ENCODE measurements around the gene MRPL11.

MRPL11 gene

GRCh38 chr11:66429983-66430602 lies 8.6 kb downstream of the MRPL11 start:
- peak; percentile 79 for DNase-seq

- DNase-seq = no peak
Observed at GRCh38 chr11:66428933-66429332, 9.7 kb downstream of the MRPL11 start.

DNA sequence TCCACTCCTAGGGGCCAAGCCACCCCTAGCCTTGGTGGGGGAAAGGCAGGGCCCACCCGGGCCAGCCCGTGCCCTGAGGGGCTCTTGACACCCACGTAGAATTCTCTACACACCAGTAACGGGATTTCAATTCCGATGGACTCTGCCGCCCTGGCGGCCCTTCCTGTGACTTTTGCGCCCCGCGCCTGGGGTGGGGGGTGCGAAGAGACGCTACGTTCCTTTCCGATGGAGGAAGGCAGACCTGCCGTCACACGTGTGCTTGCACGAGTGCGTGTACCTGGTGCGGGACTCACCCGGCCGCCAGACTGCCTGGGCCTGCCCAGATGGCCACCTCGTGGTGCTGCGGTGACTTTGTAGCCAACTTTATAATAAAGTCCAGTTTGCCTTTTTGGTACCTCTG lies 12.3 kb downstream of the MRPL11 start:
- DNase-seq = no peak

- peak; percentile 59 for DNase-seq
Observed at GRCh38 chr11:66421492-66422205, 17.0 kb downstream of the MRPL11 start.

DNA sequence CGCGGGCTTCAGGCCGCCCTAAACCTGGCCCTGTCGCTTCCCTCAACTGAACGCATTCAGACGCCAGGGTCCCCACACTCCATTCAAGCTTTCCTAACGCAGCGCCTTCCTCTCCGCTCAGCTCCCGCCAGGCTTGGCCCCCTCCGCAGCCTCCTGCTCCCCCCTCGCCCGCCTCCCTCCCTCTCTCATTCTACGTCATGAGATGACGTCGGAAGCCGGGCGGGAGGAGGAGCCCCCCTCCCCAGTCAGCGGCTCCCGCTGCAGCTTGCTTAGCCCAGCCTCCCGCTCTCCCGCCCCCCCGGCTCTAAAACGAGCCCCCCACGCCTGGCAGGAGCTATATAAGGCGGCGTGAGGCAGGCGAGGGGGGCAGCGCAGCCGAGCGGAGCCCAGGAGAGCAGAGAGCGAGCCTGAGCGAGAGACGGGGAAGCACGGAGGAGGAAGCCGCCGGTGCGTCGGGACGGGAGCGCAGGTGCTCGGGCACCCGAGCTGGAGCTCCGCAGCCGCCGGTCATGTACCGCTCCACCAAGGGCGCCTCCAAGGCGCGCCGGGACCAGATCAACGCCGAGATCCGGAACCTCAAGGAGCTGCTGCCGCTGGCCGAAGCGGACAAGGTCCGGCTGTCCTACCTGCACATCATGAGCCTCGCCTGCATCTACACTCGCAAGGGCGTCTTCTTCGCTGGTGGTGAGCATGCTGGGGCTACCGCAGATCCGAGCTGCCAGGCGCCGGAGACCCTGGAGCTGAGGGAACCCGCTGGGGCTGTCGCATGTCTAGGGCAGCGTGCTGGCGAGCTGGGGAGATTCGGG lies 17.8 kb downstream of the MRPL11 start, which contains the start of gene NPAS4:
Gene NPAS4, plus strand, starts transcription at position 365 of the 806 bp plus-strand sequence. Its CDS starts 145 bp downstream, at position 510.
- no peak for DNase-seq

DNA sequence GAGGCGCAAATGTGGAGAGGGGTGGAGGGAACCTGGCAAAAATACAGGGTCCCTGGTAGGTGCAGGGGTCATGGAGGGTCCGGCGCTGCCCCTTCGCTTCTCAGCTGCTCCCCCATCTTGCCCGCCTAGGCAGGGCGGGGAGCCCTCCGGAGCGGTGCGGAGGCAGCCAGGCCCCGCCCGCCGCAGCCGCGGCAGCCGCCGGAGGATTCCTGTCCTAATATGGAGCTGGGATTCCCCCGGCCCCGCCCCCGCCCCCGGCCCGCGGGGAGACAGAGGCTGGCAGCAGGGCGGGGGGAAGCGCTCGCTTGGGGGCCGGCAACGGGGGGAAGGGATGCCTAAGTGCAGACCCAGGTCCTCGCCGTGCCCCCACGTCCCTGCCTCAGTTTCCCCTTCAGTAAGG lies 18.8 kb downstream of the MRPL11 start:
- no peak for DNase-seq

- no peak for DNase-seq
Observed at GRCh38 chr11:66418986-66419308, 19.7 kb downstream of the MRPL11 start.

DNA sequence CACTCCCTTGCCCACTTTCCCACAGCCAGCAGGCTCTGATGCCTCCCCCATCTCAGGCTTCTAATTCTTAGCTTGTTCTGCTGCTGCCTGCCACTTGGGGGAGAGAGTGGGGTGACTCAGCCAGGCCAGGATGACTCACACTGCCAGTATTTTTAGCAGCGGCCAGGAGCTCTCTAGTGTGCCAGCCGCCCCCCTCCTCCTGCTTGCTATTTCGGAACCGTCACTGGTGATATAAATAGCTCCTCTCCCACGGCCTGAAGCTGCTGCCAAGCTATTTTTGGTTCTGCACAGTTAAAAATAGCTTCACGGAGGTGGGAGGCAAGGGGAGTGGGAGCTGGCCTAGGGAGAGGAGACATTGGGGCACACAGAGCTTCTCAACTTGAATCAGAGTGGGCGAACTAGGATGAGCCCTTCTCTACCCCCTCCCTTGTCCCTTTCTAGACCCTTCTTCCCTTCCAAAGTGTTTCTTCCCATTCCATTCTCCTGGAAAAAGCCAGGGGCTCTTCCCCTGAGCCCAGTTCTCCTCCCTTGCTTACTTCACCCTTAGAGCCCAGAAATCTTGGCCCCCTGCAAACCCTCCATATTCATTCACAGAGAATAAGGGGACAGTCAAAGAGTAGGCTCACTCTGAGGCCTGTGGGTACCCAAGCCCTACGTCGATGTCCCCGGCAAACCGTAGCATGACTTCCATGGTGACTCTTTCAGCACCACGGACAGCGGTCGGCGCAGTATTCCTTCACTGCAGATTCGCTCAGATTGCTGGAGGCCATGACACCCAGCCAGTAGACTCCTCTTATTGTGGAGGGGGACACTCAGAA lies 20.3 kb downstream of the MRPL11 start:
- peak; percentile 76 for DNase-seq

GRCh38 chr11:66417000-66417399 lies 21.6 kb downstream of the MRPL11 start:
- no peak for DNase-seq

- peak; percentile 13 for DNase-seq
Observed at GRCh38 chr11:66415423-66415822, 23.2 kb downstream of the MRPL11 start.

GRCh38 chr11:66414120-66414934 lies 24.3 kb downstream of the MRPL11 start:
- no peak for DNase-seq

DNA sequence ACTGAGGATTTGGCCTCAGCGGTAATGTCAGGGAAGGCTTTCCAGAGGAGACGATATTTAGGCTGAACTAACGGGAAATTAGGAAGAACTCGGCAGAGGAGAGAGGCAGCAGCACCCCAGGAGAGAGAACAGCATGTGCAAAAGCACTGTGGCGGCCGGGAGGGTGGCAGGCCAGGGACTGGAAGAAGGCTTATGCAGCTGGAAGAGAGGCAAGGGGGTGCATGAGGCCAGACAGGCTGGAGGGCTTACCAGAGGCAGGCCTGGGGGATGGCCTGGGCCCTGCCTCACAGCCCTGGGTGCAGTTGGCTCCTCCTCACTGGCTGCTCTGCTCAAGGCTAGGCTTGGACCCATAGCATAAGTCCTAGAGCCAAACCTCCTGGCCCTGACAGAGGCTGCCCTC lies 25.5 kb downstream of the MRPL11 start:
- no peak for DNase-seq

GRCh38 chr11:66412110-66412509 lies 26.5 kb downstream of the MRPL11 start:
- no peak for DNase-seq

GRCh38 chr11:66411323-66411722 lies 27.3 kb downstream of the MRPL11 start:
- no peak for DNase-seq

- no peak for DNase-seq
Observed at GRCh38 chr11:66410191-66410590, 28.5 kb downstream of the MRPL11 start.

DNA sequence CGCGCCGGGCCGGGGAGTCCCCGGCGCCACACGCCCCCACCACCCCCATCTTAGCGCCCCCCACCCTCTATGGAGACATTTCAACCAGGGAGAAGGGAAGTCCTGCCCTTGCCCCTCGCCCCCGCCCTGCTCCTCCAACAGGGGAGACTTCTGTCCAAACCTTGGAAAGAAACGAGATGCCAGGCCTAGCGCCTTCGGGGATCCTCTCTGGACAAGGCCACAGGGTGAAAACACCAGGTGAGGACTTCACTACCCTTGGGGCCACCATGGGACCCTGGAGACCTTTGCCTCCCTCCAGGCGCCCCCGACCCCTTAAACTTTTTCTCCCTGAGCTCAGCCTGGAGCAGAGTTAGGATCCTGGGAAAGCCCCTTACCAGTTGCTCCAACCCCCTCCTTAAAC lies 29.4 kb downstream of the MRPL11 start:
- no peak for DNase-seq

DNA sequence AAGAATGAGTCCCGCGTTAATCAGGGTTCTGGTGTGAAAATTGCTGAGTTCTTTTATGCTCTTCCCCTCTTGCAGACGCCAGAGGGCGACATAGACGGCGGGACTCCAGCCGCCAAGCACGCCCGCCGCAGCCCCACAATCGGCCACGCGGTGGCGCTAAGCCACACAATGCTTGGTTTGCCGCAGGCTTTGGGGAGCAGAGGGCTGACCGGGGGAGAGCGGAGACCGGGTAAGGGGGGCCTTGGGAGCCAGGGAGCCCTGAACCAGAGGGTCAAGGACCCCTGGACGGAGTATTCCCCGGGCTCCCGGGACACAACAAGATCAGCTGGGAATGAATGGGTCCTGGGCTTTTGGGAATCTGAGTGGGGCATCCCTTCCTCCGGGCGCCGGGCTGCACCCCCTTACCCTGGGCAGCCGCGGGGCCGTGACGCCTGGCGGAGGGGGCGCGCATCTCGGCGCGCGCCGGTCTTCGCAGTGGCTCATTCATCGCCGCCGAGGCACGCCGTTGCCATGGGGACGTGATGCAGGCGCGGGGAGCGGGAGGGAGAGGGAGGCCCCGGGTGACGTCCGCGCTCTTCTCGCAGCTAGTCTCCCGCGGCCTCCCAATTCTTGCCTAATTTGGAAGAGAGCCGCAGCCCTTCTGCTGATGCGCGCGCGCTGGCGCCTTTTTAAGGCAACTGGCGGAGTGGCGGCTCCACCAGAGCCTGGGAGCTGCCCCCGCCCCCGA lies 30.0 kb downstream of the MRPL11 start:
- peak; percentile 79 for DNase-seq

GRCh38 chr11:66407651-66408050 lies 31.0 kb downstream of the MRPL11 start:
- DNase-seq = no peak

GRCh38 chr11:66393954-66394353 lies 44.7 kb downstream of the MRPL11 start:
- no peak for DNase-seq

DNA sequence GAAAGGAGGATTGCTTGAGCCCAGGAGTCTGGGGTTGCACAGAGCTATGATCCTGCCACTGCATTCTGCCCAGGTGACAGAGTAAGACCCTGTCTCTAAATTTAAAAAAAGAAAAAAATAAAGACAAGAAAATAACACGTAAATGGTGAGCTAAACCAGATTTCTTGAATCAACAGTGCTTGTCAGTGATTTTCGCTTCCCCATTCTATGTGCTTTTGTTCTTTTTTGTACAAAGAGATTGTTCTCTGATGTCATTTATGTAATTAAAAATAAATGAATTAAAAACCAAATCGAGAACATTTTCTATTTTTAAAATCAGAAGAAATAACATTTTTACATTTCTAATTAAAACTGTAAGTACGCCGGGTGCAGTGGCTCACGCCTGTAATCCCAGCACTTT lies 47.3 kb downstream of the MRPL11 start:
- DNase-seq = no peak

- peak; percentile 75 for DNase-seq
Observed at GRCh38 chr11:66388780-66389386, 49.8 kb downstream of the MRPL11 start.

Measured in inflammatory macrophage treated with lipopolysaccharide for 4 hours (primary cell).